ENCODE data around the gene TNP2.
"Not testable (repeated sequence)": the region's sequence is repeated elsewhere in the genome, so short reads cannot be mapped to it uniquely, and the experiment has no call there.

The TNP2 gene

GRCh38 chr16:11300560-11300892 is 31.4 kb upstream of the TNP2 start:
- no peak for DNase-seq (ENCODE audit: low spot score)

DNA sequence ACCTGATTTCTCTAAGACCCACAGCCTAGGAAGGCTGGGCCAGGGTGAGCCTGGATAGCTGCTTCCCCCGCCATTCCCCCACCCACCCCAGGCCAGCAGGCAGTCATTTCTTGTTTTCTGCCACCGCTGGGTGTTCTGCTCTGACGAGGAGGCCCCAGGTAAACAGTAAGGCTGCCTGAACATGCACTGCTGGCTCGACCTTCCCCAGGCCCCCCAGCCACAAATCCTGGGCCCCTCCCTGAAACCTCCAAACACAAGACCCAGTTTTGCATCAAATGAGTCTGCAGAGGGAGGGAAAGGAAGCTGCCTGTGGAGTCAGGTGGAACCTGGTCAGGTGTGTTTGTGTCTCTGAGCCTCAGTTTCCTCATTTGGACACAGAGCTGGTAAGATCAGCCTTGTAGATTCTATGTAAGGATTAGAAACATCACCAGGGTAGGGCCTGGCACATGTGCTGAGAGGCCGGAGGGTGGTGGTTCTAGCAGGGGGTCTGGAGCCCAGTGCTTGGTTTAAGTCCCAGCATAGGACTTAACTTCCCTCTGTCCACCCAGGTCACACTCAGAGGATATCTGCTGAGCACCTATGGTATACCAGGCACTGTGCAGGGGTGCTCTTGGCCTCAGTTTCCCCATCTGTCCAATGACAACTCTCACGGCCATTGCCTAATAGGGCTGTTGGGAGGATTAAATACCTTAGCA is 30.9 kb upstream of the TNP2 start:
- DNase-seq (ENCODE audit: low spot score): no peak

- DNase-seq (ENCODE audit: low spot score): not testable (repeated sequence)
Observed at GRCh38 chr16:11298950-11299547, 29.9 kb upstream of the TNP2 start.

GRCh38 chr16:11298143-11298900 is 29.2 kb upstream of the TNP2 start:
- no peak for DNase-seq (ENCODE audit: low spot score)

DNA sequence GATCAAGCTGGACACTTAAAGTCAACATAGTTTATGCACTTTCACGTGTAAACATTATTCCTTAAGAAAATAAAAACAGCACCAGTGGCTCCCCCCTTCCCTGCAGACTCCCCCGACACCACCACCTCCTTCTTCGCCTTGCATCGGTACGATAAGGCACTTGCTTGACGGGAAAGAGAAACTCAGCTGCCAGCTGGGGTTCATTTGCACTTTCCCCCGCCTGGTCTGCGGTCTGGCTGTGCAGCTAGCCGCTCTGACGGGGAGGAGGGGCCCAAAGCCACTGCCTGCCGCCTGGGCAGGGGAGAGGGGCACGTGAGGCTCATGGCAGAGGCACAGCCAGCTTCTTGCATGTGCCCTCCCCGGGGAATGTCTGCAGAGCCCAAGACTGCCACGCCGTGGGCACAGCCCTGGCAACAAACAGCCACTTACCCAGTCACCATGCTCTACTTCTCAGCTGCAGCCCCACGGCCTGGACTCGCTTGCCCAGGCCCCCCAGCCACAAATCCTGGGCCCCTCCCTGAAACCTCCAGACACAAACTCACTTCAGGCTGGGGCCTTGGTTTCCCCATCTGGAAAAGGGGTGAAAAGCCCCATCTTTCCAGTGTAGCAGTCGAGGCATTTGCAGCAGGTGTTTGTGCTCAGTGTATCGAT is 28.5 kb upstream of the TNP2 start:
- peak; percentile 77 for DNase-seq (ENCODE audit: low spot score)

- DNase-seq (ENCODE audit: low spot score): no peak
Observed at GRCh38 chr16:11296706-11297491, 27.8 kb upstream of the TNP2 start.

DNA sequence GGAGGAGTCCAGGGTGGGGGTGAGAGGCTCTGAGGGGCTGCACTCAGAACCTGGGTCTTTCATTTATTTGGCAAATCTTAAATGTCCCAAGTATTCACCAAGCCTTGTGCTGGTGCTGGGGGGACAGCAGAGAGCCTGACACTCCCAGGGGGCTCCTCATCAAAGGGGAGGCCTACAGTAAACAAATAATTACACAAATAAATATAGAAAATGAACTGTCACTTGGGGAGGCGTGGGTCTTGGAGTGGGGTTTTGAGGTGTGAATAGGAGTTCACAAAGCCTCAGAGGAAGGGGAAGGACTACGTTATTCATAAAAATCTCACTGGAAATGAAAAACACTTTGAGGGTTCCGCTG is 27.2 kb upstream of the TNP2 start:
- no peak for DNase-seq (ENCODE audit: low spot score)

DNA sequence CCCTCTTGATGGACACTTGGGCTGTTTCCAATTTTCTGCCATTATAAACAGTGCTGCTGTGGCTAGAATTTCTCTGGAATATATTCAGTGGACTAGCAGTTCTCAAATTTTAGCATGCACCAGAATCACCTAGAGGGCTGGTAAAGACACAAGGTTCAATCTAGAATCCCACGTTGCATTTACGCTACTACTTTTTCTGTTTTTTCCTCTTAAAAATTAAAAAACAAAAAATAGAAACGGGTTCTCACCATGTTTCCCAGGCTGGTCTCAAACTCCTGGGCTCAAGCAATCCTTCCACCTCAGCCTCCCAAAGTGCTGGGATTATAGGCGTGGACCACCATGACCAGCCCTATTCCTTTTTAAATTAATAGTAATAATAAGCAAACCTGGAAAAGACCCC is 26.5 kb upstream of the TNP2 start:
- DNase-seq (ENCODE audit: low spot score): no peak

GRCh38 chr16:11292076-11292748 is 23.1 kb upstream of the TNP2 start:
- no peak for DNase-seq (ENCODE audit: low spot score)

DNA sequence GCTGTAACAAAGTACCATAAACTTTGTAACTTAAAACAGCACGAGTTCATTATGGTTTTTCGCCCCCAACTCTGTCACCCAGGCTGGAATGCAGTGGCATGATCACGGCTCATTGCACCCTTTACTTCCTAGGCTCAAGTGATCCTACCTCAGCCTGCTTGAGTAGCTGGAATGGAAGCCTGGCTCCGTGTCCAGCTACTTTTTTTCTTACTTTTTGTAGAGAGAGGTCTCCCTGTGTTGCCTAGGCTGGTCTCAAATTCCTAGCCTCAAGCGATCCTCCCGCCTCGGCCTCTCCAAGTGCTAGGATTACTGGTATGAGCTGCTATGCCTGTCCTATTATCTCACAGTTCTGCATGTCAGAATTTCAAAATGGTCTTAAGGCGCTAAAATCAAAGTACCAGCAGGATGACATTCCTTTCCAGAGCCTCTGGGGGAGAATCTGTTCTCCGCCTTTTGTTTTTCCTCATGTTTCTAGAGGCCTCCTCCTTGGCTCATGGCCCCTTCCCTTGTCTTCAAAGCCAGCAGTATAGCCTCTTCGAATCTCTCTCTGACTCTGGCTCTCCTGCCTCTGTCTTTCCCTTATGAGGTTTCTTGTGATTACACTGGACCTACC is 22.1 kb upstream of the TNP2 start:
- no peak for DNase-seq (ENCODE audit: low spot score)

DNA sequence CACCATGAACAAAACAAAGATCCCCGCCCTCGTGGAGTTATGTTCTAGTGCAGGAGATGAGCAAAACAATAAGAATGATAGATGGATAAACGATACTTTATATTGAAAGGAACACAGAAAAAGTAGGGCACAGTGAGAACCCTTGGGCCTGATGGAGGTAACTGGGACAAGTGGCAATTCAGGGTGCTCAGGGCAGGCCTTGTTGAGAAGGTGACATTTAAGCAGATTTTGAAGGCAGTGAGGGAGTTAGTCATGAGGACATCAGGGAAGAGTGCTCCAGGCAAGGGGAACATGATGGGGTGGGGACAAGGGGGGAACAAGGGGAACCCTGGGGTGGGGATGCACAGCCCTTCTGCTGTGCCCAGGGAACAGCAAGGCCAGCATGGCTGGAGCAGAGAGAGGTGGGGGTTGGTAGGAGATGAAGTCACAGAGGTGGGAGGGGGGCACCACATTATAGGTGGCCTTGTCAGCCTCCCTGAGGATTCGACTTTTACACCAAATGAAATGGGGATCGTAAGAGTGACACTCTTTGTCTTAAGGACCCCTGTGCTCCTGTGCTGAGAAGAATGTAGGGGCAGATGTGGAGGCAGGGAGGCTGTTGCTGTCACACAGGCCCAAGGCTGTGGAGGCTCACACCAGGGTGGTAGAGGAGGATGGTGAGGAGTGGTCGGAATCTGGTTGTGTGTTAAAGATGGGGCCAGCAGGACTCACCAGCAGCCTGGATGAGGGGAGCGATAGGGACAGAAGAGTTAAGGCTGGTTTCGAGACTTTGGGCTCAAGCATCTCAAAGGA is 21.2 kb upstream of the TNP2 start:
- DNase-seq (ENCODE audit: low spot score): no peak

- not testable (repeated sequence) for DNase-seq (ENCODE audit: low spot score)
Observed at GRCh38 chr16:11289696-11290095, 20.6 kb upstream of the TNP2 start.

DNA sequence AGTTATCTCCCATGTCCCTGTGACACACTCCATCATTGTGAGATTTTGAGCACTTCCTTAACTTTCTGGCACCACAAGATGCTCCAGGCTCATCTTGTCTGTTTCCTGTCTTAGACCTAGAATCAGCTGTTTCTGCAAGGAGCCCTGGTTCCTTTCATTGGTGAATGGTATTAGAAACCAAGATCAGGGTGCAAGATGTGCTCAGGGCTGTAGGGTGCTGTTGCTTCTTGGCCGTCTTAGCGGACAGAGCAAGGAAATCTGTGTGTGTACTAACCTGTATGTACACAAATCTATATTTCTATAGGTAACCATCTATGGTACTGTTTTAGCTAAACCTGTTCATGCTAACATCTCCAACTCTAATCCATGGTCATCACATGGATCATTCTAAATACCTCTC is 20.1 kb upstream of the TNP2 start:
- DNase-seq (ENCODE audit: low spot score): no peak

DNA sequence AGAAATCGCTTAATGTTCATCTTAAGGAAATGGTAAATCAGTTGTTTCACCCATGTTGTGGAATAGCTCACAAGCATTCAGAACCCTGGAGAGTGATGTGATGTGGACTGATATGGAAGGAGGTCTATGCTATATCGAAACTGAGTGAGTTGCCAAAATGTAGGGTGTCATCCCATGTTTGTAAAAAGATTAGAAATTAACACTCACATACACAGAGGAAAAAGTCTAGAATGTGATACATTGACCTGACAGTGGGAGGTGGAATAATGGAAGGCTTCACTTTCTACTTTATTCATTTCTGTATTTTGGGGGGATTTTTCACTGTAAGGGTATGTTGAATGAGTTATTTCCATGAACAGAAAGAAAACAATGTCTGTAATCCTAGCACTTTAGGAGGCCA is 16.7 kb upstream of the TNP2 start:
- no peak for DNase-seq (ENCODE audit: low spot score)

DNA sequence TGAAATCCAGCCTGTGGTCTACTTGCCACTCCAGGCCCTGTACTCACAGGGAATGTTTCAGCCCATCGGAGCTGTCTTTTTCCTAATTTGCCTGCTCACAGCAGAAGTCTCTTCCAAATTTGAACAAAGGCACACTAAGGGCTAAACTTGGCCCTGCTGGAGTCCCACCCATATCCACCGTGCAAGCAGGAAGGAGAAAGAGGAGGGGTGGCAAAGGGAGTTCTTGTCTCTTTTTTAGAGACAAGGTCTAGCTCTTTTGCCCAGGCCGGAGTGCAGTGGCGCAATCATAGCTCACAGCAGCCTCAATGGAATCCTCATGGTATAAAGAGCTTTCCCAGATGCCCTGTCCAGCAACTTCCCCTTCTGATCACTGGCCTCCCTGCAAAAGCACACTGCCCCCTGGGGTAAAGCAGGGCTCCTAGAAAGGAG is 14.7 kb upstream of the TNP2 start:
- DNase-seq (ENCODE audit: low spot score): no peak

GRCh38 chr16:11280616-11281522 is 11.7 kb upstream of the TNP2 start, which contains the start of gene PRM1:
Gene PRM1, minus strand, starts transcription at chr16:11281330. Its CDS starts 92 bp downstream, at chr16:11281238.
- DNase-seq (ENCODE audit: low spot score): no peak

- no peak for DNase-seq (ENCODE audit: low spot score)
Observed at GRCh38 chr16:11278681-11279628, 9.8 kb upstream of the TNP2 start.
